Suppressor macrophage treated with lipopolysaccharide for 4 hours (primary cell): ENCODE results near the gene ARPC2.
A peak's percentile ranks its signal among the peaks of the same experiment; 100 is the strongest.
"Not testable (repeated sequence)": the region's sequence is repeated elsewhere in the genome, so short reads cannot be mapped to it uniquely, and the experiment has no call there.

Source experiments
- DNase-seq: peaks from one replicate; pipeline ENCODE4 v3.0.0-alpha.2; 2020

Gene ARPC2

DNA sequence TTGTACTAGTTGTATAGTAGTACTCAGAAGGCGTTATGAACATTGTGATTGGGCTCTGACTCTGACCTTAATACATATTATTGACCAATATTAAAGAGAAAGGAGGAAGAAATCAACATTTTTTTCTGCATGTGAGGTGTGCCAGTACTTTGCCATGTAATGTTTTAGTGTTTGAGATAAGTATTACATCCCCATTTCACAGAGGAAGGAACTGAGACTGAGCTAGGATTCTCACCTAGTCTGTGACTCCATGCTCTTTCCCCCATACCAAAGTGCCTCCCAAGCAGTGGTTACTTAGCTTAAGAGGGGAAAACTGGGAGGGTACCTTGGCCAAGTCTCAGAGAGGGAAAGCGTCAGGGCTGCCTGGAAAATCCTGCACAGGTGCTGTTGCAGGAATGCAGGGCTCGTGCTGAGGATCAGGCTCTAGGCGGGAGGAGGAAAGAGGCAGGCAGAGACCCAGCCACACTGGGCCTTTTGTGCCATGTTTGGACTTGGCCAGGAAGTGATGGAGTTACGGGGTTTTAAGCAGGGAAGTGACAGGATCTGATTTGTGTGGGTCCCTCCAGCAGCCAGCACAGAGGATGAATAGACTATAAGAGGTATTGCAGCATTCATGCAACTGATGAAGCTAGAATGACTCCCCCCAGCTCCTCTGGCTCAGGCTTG, 55.0 kb downstream of the ARPC2 start:
- DNase-seq: no peak

DNA sequence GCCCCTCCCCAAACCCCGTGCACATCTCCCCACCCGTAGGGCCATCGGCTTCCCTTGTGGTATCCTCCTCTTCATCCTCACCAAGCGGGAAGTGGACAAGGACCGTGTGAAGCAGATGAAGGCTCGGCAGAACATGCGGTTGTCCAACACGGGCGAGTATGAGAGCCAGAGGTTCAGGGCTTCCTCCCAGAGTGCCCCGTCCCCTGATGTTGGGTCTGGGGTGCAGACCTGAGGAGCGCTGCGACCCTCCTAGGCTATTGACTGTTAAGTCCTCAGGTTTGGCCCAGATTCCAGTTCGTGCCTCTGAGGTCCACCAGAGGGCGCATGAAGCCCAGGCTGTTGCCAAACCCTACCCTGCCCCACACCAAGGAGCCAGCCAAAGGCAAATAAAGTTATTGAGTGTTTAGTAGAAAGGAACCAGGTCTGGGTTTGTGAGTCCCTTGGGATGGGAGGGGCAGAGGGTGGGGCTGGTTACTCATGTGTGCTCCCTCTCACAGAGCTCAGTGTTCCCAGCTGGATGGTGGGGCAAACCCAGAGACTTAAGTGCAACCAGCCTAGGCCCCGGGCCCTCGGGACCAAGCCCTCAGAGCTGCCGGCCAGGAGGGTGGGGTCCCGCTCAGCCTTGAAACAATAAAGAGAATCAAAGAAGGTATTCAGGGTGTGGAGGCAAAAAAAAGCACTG, 55.7 kb downstream of the ARPC2 start:
- peak; percentile 84 for DNase-seq

DNA sequence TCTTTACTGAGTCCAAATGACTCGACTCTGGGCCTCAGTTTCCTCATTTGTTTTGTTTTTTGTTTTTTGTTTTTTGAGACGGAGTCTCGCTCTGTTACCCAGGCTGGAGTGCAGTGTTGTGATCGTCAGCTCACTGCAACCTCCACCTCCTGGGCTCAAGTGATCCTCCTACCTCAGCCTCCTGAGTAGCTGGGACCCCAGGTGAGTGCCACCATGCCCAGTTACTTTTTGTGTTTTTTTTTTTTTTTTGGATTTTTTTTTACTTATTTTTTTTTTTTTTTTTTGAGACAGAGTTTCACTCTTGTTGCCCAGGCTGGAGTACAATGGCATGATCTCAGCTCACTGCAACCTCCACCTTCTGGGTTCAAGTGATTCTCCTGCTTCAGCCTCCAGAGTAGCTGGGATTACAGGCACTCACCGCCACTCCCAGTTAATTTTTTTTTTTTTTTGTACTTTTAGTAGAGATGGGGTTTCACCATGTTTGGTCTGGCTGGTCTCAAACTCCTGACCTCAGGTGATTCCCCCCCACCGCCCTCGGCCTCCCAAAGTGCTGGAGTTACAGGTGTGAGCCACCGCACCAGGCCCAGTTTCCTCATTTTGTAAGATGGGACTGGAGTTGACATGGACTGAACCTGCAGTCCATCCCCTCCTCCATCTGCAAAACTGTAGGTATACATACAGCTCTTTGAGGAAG, 56.4 kb downstream of the ARPC2 start:
- not testable (repeated sequence) for DNase-seq

DNA sequence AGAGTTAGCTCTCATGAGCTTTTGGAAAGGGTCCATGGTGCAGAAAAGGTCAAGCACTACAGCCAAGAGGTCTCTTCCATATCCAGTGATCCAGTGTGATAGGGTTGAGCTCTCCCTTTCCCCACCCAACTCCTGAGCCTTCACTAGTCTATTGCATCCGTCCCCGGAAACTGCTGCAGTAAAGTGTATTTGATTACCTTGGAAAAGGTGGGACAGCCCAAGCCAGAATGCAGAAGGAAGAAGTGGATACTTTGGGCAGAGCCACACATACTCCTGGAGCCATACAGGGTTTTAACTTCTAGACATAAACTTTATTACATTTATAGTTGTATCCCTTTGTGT, 56.9 kb downstream of the ARPC2 start:
- DNase-seq: no peak

DNA sequence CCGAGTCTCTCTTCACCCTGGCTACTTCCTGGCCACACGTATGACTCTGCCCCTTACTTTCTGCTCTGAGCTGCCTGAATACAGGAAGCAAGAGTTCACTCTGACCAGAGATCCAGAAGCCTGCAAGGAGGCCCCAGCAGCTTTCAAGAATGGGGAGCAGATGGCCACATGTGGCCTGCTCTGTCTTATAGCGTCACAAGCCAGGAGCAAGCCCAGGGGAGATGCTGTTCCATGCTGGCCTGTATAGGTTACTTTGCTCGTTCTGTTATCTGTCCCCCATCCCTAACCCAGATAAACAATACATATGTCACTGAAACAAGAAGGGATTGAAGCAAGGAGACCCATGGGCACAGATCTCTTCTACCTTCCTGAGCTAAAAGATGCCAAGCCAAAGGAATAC, 57.6 kb downstream of the ARPC2 start:
- DNase-seq: no peak

DNA sequence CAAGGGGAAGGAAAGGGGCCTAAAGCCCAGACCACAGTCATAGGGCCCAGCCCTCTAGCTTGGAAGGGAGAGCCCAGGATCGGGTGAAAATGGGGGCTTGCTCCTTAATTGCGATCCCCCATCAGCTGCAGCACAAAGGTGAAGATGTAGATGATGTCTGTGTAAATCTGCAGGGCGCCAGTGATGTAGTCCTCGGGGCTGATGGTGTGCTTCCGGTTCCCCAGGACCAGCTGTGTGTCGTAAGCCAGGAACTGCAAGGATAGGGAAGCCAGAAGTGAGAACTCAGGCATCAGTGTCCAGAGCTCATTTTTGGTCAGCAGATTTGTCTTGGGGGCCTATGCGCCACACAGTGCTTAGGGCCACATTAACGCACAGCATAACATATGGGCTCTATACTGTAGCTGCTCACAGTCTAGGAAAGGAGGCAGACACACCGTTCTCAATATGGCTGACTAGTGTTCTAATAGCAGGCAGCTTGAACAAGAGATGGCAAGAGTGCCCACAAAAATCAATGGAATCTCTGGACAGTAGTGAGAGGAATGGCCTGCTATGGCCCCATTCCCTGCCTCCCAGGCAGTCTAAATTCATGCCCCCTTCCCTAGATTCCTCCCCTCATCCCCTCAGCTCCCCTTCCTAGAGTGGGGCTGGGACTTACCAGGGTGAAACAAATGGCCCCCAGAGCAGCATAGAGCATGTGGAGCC, 58.5 kb downstream of the ARPC2 start:
- DNase-seq: peak; percentile 41

DNA sequence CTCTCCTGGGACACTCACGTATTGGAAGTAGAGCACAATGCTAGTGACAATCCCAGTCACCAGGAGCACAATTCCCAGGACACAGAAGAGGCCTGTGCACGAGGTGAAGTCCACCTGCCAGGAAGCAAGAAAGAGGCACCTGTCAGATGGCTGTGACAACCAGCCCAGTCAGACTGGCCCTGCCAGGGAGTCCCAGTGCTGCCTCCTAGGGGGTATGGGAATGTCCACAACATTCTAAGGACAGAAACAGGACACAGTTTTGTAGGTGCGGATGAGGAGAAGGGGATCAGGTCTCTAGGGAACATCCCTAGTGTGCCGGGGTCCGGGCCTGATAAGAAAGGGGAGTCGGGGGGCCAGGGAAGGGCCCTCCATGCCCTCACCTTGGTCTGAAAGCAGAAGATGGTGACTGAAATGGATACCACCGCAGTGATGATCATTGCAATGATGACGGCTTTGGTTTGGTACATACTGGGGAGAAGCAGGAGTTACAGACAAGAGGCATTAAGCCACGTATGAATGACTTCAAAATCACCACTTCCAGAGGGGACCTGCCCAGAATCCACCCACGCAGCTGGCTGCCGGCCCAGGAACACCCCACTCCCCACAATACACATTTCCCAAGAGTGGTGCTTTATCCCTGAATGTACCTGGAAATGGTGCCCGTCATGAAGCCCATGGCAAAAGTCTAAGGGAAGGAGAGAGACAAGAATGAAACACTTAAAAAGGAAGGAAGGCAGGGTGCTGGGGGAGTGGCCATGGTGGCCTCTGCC, 60.2 kb downstream of the ARPC2 start:
- DNase-seq: no peak

DNA sequence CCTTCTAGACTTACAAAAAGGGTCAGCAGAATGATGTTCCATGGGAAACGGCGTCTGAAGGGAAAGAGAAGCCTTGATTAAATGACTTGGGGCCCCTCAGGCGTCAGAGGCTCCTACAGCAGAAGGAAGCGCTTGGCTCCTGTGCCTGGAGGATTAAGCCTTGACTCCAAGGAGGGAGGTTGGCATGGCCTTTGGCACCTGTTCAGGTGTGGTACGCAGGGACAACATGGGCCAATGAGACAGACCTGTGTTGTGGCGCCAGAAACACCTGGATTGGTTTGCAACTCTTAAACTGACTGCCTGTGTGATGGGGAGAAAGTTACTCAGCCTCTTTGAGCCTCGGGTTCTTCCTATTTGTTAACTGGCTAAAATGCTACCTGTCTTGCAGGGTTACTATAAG, 60.9 kb downstream of the ARPC2 start:
- DNase-seq: no peak

DNA sequence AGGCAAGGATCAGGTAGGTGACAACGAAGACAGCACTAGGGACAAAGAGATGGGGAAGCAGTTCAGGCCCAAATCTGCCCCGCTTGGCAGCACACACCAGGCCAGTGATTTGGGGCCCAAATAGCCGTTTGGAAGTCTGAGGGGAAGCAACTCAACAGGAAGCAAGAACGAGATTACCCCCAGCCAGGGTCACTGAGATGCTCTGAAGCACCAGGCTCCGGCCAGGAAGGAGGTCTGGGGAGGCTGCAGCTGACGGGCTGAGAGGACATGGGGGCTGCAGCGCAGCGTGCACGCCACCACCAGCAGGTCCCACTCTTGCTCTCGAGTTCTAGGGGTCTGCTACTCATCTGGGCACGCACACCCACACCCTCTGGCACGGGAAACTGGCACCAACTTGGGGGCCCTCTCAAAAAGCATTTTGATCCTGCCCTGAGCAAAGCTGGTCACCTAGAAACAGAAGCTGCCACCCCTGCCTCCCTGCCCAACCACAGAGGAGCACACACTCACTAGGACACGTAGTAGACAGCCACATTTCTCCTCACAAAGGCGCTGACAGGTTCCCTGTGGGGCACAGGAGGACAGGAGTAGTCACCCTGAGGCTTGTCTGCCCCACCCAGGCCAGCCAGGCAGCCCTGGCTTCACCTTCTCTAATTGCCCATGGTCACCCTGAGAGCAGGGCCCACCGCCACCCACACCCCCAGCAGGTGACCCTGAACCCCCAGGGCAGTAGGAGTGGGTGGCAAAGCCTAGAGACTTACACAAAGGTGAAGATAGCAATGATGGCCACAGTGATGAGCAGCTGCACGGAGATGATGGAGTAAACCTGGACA, 61.8 kb downstream of the ARPC2 start:
- no peak for DNase-seq

DNA sequence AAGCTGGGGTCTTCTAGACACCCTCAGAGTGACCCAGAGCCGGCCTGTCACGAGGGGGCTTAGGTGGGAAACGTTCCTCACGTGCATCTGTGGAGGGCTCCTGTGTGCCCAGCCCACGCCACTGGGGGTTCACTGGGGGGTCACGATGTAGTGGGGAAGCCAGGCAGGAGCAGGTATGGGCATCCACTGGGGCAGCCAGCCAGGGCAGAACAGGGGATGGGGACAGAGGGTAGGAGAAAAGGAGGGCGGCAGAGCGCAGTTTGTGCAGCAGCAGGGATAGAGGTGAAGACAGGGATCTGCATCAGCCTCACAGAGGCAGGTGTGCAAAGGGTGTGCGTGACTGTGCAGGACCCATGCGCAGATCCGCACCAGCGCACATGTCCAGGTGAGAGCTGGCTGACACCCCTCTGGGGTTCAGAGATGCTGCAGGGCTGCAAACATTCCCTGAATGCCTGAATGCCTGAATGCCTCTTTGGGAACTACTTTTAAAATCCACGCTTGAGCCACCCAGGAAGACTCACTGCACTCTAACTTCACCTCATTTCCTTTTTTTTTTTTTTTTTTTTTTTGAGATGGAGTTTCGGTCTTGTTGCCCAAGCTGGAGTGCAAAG, 63.4 kb downstream of the ARPC2 start:
- no peak for DNase-seq

DNA sequence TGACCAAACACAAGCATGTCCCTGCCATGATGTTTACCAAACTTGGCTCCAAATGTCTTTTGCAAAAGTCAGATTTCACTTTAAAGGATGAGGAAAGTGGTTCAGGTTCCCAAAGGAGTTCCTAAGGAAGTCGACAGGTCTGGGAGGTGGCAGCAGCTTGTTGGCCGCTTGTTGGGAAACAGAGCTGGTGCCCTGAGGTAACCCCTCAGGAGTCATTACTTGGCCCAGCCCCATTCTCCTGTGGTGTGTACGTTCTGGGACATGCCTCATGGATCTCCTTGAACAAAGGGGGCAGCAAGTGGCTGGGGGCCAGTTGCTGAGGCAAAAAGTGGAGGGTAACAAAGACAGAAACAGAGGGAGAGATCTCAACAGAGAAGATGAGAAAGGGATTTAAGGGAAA, 64.5 kb downstream of the ARPC2 start:
- no peak for DNase-seq

DNA sequence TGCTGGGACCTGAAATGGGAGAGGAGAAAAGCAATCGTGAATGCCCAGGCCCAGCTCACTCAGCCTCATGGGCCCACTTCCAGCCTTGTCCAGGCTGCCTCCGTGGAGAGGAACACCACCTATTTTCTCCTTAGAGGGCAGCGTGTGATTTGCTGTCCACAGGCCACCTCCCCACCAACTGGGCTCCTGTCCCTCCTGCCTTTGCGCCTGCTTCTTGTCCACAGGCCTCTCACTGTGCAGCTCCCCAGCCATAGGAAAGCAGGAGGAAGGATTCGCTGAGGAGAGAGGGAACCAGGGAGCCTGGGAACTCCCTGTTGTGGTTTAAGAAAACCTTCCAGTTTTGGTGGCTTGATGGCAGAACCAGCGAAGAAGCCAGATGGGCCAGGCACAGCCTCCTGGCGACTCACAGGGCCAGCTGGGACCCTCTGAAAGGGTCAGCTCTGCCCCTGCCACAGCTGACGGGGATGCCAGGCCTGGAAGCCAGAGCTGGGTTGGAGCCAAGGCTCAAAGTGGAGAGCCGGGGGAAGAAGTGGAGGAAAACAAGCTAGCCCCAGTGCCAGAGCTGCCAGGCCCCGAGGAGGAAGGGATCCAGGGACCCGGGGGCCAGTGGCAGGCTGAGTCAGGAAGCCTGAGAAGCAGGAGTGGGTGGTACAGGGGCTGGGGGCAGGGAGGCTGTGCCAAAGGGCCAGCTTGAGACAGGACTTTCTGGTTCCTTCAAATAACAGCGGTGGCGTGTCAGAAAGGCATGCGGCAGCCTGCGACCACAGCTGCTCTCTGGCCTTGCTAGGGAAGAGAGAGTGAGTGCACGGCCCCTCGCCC, 65.4 kb downstream of the ARPC2 start:
- DNase-seq: peak; percentile 35

DNA sequence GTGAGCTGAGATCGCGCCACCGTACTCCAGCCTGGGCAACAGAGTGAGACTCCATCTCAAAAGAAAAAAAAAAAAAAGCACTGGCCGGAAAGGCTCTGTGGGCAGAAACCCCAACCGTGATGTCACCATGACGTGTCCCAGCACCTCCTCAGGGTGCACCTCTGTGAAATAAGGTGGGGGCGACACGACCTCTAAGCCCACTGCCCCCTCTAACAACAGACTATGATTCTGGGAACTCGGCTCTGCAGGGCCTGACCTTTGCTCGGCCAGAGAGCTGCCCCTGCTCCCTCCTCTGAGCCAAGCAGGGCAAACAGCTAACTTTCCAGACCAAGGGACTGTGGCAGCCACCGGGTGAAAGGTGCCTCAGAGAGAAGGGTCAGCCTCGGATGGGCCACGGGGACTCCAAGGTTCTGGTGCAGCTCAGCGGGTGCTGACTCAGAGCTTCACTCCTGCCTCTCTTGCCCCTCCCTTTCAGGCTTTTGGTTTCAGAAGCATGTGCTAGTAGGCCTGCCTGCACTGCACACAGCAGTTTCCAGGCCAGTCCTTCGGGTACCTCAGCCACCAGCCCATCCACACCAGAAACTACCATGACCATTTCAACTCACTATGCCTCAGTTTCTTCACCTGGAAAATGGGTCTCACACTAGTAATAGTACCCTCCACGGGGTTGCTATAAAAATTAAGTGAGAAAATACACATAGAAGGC, 67.3 kb downstream of the ARPC2 start:
- peak; percentile 72 for DNase-seq

DNA sequence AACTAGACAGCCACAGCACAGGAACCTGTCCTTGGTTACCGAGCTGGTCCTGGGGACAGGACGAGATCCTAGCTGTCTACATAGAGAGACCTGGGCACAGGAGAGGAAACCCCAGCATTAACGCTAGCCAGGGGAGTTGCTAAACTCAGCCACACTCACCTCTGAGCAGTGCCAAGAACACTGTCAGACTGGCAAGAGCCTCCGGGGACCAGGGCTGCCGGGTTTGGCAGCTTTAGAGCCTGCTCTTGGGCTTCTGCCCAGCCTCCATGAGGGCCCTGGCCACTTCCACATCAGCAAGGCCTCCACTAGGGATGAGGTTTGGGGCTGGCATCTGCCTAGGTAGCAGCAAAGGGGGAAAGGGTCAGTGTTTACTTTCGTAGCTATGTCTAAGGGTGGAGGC, 68.6 kb downstream of the ARPC2 start:
- DNase-seq: no peak

DNA sequence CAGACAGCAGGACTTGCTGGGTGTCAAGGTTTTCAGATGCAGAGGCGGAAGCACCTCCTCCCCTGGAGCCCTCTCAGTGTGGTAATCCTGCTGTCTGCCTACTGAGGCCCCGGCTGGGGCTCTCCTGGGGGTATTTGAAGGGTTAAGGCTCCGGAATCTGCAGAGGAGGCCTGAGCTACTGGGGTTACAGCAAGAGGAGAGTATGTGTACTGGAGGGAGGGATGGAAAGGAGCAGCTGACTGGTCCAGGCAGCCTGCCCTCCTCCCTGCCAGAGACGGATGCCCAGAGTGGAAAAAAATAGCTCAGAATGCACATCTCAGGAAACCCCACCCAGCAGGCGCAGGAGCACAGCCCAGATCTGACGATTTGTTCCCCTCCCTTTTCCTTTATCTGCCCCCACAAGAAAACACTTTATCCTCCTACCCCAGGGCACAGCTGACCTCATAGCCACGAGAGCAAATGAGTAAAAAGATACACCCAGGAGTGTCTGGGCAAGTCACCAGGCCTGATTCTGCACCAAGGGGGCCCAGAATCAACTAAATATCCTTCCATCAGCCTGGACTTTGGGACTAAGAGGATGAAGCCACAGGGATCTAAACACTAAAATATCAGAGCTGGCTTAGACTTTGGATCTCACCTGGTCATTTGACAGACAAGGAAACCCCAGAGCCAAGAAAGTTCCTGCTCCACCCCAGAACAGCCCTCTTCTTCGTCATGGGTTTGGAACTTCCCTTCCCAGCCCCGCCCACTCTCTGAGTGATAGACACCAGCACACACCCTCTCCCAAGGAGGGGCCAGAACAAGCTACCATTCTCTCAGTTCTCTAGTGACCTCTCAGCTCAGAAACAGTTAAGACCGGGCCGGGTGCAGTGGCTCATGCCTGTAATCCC, 69.8 kb downstream of the ARPC2 start:
- peak; percentile 97 for DNase-seq

DNA sequence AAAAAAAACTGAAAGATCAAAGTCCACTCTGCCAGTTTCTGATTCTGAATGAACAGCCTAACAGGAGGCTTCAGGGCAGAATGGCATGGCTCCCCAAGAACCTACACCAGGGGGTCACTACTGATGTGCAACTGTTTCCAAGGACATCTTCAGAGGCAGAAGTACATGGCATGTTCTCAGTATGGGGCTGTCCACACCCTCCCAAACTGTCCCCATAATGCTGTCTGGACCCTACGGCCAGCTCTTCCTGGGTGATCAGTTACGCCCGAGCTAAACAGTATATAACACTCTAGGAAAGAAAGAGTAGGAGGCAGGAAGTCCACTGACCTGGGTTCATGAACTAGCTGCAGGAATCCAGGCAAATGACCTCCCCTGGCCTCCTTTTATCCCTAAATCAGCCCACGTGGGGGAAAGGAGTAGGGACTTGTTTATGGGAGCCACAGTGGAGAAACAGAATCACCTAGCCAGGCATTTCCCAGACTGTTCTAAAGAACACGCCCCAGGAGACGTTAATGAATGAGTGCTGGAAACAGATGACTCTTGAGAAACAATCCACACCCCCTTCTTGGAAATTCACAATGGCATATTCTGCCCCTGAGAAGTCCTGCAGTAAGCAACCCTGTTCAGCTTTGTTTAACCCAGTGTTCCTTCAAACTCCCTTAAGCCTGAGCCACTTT, 72.8 kb downstream of the ARPC2 start:
- peak; percentile 28 for DNase-seq

DNA sequence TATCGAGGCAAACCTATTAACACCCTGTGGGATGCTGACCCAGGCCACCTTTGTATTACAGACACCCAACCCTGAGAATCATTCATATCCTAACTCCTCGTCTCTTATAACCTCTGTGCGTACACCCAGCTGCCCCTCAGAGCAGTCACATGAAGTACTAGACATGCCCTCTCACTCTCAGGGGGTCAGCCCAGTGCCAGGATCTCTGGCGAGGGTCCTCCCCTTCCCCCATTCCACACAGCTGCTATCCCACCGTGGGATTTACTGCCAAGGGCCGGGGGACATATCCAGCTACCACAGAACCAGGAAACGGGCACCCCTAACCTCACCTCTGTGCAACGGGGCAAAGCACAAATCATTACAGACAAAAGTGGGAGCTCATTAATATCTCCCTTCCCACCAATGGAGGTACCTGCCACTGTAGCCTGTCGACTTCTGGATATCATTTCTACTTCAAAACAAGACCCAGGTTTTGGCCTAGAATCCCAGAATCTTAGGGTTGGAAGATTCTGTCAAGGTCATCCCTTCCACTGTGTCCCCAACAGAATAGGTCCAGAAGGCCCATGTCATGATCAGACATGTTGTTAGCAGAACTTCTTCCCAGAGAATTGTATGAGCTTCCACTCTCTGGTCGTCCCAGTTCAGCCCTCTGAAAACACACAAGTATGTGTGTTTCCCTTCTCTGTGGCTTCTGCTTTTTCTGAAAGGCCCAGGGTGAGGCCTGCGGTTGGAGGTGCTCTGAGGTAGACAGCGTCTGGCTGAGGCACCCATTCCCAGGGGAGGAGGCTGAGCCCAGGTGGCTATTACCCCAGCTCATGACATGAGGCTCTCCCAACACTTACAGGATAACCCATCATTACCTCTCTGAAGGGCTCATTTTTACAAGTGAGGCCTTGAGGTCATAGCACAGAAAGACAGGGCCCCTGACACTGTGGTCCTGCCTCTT, 73.6 kb downstream of the ARPC2 start:
- DNase-seq: peak; percentile 48
